ENCODE data around the gene SUSD5. TPM values are rescaled to one million over a fixed set of nuclear protein-coding genes. Genes with fewer than 3 reads are reported as not detected.

The SUSD5 gene
- total and polyA plus RNA-seq, 2 of the 4 experiments (the other 2 are of a cell fraction), result 1.4 to 2.9 TPM

GRCh38 chr3:33119891-33120290 is 98.7 kb downstream of the SUSD5 start:
- no peak overlapping the region for H4K8ac ChIP-seq (ENCODE audit: low read depth in 2 of 2, low read length in 2 of 2)
- H2BK20ac ChIP-seq (ENCODE audit: low read depth, low read length), result no peak overlapping the region
- no peak overlapping the region for H3K4me2 ChIP-seq (ENCODE audit: low read depth, low read length)
- no peaks in the 10 kb centered on the region for H3K9me3 ChIP-seq (ENCODE audit: control insufficient read depth, insufficient read depth, low read length)
- H3K9me1 ChIP-seq (ENCODE audit: insufficient read depth, low read length), result peaks cover 7% of the 10 kb centered on the region
- intact Hi-C loops (cut with micrococcal nuclease), result no loop called here
- H4K5ac ChIP-seq (ENCODE audit: low read depth, low read length), result no peak overlapping the region
- H2BK120ac ChIP-seq (ENCODE audit: low read depth, low read length), result no peak overlapping the region
- dilution Hi-C loops (cut with HindIII; ENCODE audit: low sequenced_read_pairs, unreplicated experiment), result no loop called here
- H3K79me1 ChIP-seq (ENCODE audit: low read depth in 1 of 2, low read length in 2 of 2), result peaks cover 35 to 63% of the 10 kb centered on the region in 2 experiments
- no peak overlapping the region for H3K4ac ChIP-seq (ENCODE audit: low read depth, low read length)
- H2AFZ ChIP-seq (replicated peaks; ENCODE audit: low read length, poor library complexity), result no peak overlapping the region
- ChIA-PET POLR2A (ENCODE audit: unreplicated experiment) (no interaction called here), CTCF (no interaction called here)
- H3K4me1 ChIP-seq (ENCODE audit: control insufficient read depth, insufficient read depth, low read length), result no peaks in the 10 kb centered on the region
- H2BK5ac ChIP-seq (ENCODE audit: low read depth, low read length, poor library complexity, severe bottlenecking), result no peak overlapping the region
- no peak for DNase-seq
- in situ Hi-C loops (cut with MboI; ENCODE audit: low sequenced_read_pairs), result no loop called here
- ATAC-seq (ENCODE audit: low read depth), result no peak
- H4K20me1 ChIP-seq (ENCODE audit: insufficient read depth, low read length), result 0 out of 2 replicates have a peak, but pooled peaks cover 4% of the 10 kb centered on the region
- no peak overlapping the region for H3K4me3 ChIP-seq (ENCODE audit: insufficient read depth, low read depth, low read length)
- no peak overlapping the region for H4K91ac ChIP-seq (ENCODE audit: insufficient read depth, low read depth, low read length)
- no peak overlapping the region for H3K23ac ChIP-seq (ENCODE audit: low read depth, low read length)
- no peak overlapping the region for H2AK5ac ChIP-seq (ENCODE audit: low read depth, low read length)
- no peak overlapping the region for H2BK15ac ChIP-seq (ENCODE audit: low read depth, low read length)
- BruUV-seq (replicated peaks), result no TSS peak
- H2AK9ac ChIP-seq (replicated peaks; ENCODE audit: low read depth, low read length, poor library complexity), result no peak overlapping the region
- H3K36me3 ChIP-seq (ENCODE audit: control insufficient read depth, insufficient read depth, low read length), result peaks cover 17% of the 10 kb centered on the region
- H3K27ac ChIP-seq (ENCODE audit: insufficient read depth, low read length), result no peak overlapping the region
- H3K18ac ChIP-seq (ENCODE audit: low read depth, low read length), result no peak overlapping the region
- H3K27me3 ChIP-seq (ENCODE audit: control insufficient read depth, insufficient read depth, low read length), result no peaks in the 10 kb centered on the region
- H3K14ac ChIP-seq (replicated peaks; ENCODE audit: low read depth, low read length), result no peak overlapping the region
- WGBS, 2 experiments (ENCODE audit: extremely low coverage in 2 of 2, insufficient read length in 1 of 2), result 100% methylated on average over 1 of the region's 3 CpGs; no CpG with 5 or more reads in 1 of the 2 experiments
- no peak overlapping the region for H3K9ac ChIP-seq (ENCODE audit: low read depth, low read length)
- TF ChIP-seq RCOR1 (IDR thresholded peaks at IDR 0.05; ENCODE audit: insufficient replicate concordance, low read length) (no peak), SMC3 (IDR thresholded peaks at IDR 0.05; ENCODE audit: low read depth, low read length) (no peak), CEBPB (IDR thresholded peaks at IDR 0.05; ENCODE audit: low read depth, low read length) (no peak), NFE2L2 (IDR thresholded peaks at IDR 0.05; ENCODE audit: low read depth, low read length) (no peak), USF2 (IDR thresholded peaks at IDR 0.05; ENCODE audit: low read depth, low read length) (no peak), CHD1 (IDR thresholded peaks at IDR 0.05; ENCODE audit: low read depth, low read length) (no peak), BHLHE40 (IDR thresholded peaks at IDR 0.05; ENCODE audit: low read depth, low read length) (no peak), ELK1 (IDR thresholded peaks at IDR 0.05; ENCODE audit: borderline replicate concordance, low read depth, low read length) (no peak), MAZ (IDR thresholded peaks at IDR 0.05; ENCODE audit: borderline replicate concordance, low read depth, low read length) (no peak)
- H3K56ac ChIP-seq (ENCODE audit: extremely low read depth, insufficient read depth, low read length), result no peak overlapping the region

Measured in IMR-90 (cell line).